Upper lobe of left lung (tissue), 6 donors: ENCODE data around the gene SLCO4A1. TPM values are rescaled to one million over a fixed set of nuclear protein-coding genes. Genes with fewer than 3 reads are reported as not detected.
A peak's percentile ranks its signal among the peaks of the same experiment; 100 is the strongest.

Experiments used
- ATAC-seq, 2 donors: fragments of 200-7000 bp; cut with Tn5 transposase; one replicate each; pipeline ENCODE4 v1.9.1; 2022; ENCODE audit warnings: mild to moderate bottlenecking in 2 of 2, moderate library complexity in 2 of 2; ENCODE audit not compliant: low FRiP score in 2 of 2
- DNase-seq, 2 donors: peaks; one replicate each; pipeline ENCODE4 v3.0.0-alpha.2; 2019 to 2020
- H3K27ac ChIP-seq, 4 donors: fragments of 200-600 bp; sonication (generic); one replicate each; pipeline ENCODE4 v1.5.1; 2016 to 2019
- H3K27me3 ChIP-seq, 4 donors: fragments of 200-600 bp; sonication (generic); one replicate each; pipeline ENCODE4 v1.5.1; 2017 to 2019
- H3K36me3 ChIP-seq, 4 donors: fragments of 200-600 bp; sonication (generic); one replicate each; pipeline ENCODE4 v1.5.1; 2016 to 2019
- H3K4me1 ChIP-seq, 4 donors: fragments of 200-600 bp; sonication (generic); one replicate each; pipeline ENCODE4 v1.5.1; 2018 to 2019
- H3K4me3 ChIP-seq, 4 donors: fragments of 200-600 bp; sonication (generic); one replicate each; pipeline ENCODE4 v1.5.1; 2017 to 2019; ENCODE audit warnings: mild to moderate bottlenecking in 2 of 4, moderate library complexity in 1 of 4
- H3K9me3 ChIP-seq, 4 donors: fragments of 200-600 bp; sonication (generic); one replicate each; pipeline ENCODE4 v1.5.1; 2018 to 2019
- CTCF ChIP-seq, 6 experiments: fragments of 450-650 bp in 4 of 6; fragments of 200-600 bp in 2 of 6; sonication (generic) in 2 of 6; IDR thresholded peaks; one replicate each; pipeline ENCODE4 v1.5.1; 2016 to 2019; ENCODE audit warnings: antibody characterized with exemption in 6 of 6
- EP300 ChIP-seq, 4 donors: sonication (generic); formaldehyde crosslinking; IDR thresholded peaks; one replicate each; pipeline ENCODE4 v1.5.1; 2017; ENCODE audit warnings: antibody characterized with exemption in 4 of 4, control low read depth in 2 of 4
- POLR2A ChIP-seq, 4 donors: fragments of 450-650 bp; IDR thresholded peaks; one replicate each; pipeline ENCODE4 v1.5.1; 2016 to 2017; ENCODE audit warnings: antibody characterized with exemption in 4 of 4, mild to moderate bottlenecking in 2 of 4
- POLR2AphosphoS5 ChIP-seq, 2 donors: sonication (generic); formaldehyde crosslinking; IDR thresholded peaks; one replicate each; pipeline ENCODE4 v1.5.1; 2017; ENCODE audit warnings: antibody characterized with exemption in 2 of 2
- WGBS, 2 donors: methylation state at CpG; one replicate each; pipeline ENCODE4 v1.1.5; 2017 to 2018; 5-methylcytosine and 5-hydroxymethylcytosine counted together
- total RNA-seq, 6 donors: library from RNA; depleted of rRNA in 4 of 6; stranded (reverse); fragments of >200 nt in 4 of 6; gene quantifications; one replicate each; pipeline versions ENCODE4 v1.1.0 to v1.2.1, GENCODE V29; 2016 to 2021
- donor health status: DM: no; HTN: no; CAD: no; lungs with moderate emphysema.
- donor health status: DM: no; HTN: yes; CAD: no; lungs with severe emphysema.

Gene SLCO4A1
- total RNA-seq, 6 donors from 2014 or later = 39.9 to 86.7 (median 49.1) TPM

- no peaks in the 10 kb centered on the region for H3K36me3 ChIP-seq
- H3K27me3 ChIP-seq = peaks cover 0 to 42% (median 20%) of the 10 kb centered on the region in 4 donors
- no peak overlapping the region for H3K4me3 ChIP-seq
- no peak overlapping the region for H3K27ac ChIP-seq
- TF ChIP-seq EP300 (IDR thresholded peaks at IDR 0.05) = no peak
- TF ChIP-seq POLR2A (IDR thresholded peaks at IDR 0.05) = no peak
- TF ChIP-seq CTCF (IDR thresholded peaks at IDR 0.05) = no peak
- TF ChIP-seq POLR2AphosphoS5 (IDR thresholded peaks at IDR 0.05) = no peak
- peaks cover 10 to 34% (median 14%) of the 10 kb centered on the region in 4 donors for H3K4me1 ChIP-seq
- ATAC-seq (no peak), DNase-seq (peak in 1 of 2 donors; percentile 42)
- H3K9me3 ChIP-seq = no peaks in the 10 kb centered on the region
- WGBS, 2 donors = 86 to 90% methylated on average over 11 to 12 of the region's 12 CpGs
These were observed 64.0 kb downstream of the SLCO4A1 start for GRCh38 chr20:62706344-62706743.

- Histone ChIP-seq H3K27me3 (peaks cover 0 to 42% (median 20%) of the 10 kb centered on the region in 4 donors), H3K4me1 (peaks cover 10 to 34% (median 14%) of the 10 kb centered on the region in 4 donors)
These were observed 64.6 kb downstream of the SLCO4A1 start for GRCh38 chr20:62706857-62707256.

GRCh38 chr20:62707276-62707920 is 65.1 kb downstream of the SLCO4A1 start:
- no peaks in the 10 kb centered on the region for H3K9me3 ChIP-seq
- peaks cover 0 to 42% (median 20%) of the 10 kb centered on the region in 4 donors for H3K27me3 ChIP-seq
- peak in 1 of 2 donors; percentile 51 for DNase-seq
- H3K27ac ChIP-seq = no peak overlapping the region
- H3K4me1 ChIP-seq = peaks cover 10 to 34% (median 14%) of the 10 kb centered on the region in 4 donors
- H3K4me3 ChIP-seq = no peak overlapping the region
- TF ChIP-seq EP300 (IDR thresholded peaks at IDR 0.05) (no peak), CTCF (IDR thresholded peaks at IDR 0.05) (no peak), POLR2A (IDR thresholded peaks at IDR 0.05) (no peak), POLR2AphosphoS5 (IDR thresholded peaks at IDR 0.05) (no peak)
- H3K36me3 ChIP-seq = no peaks in the 10 kb centered on the region
- no peak for ATAC-seq
- WGBS, 2 donors = 62 to 78% methylated on average over 7 to 15 of the region's 16 CpGs

More at GRCh38 chr20:62706857-62707256, 64.6 kb downstream of the SLCO4A1 start:
- WGBS, 2 donors = 76 to 83% methylated on average over 12 of the region's 12 CpGs
- no peak for TF ChIP-seq POLR2AphosphoS5 (IDR thresholded peaks at IDR 0.05)
- TF ChIP-seq POLR2A (IDR thresholded peaks at IDR 0.05) = no peak
- no peak for TF ChIP-seq EP300 (IDR thresholded peaks at IDR 0.05)
- no peak for TF ChIP-seq CTCF (IDR thresholded peaks at IDR 0.05)
- H3K27ac ChIP-seq = no peak overlapping the region
- DNase-seq = no peak
- no peak for ATAC-seq
- H3K36me3 ChIP-seq = no peaks in the 10 kb centered on the region
- H3K4me3 ChIP-seq = no peak overlapping the region
- H3K9me3 ChIP-seq = no peaks in the 10 kb centered on the region

GRCh38 chr20:62707921-62708521 is 65.7 kb downstream of the SLCO4A1 start:
- TF ChIP-seq CTCF (IDR thresholded peaks at IDR 0.05) = peak in 1 of 6 experiments; percentile 21
- no peak for TF ChIP-seq POLR2A (IDR thresholded peaks at IDR 0.05)
- TF ChIP-seq POLR2AphosphoS5 (IDR thresholded peaks at IDR 0.05) = no peak
- peak overlapping the region in 2 of 4 donors; percentile 25 to 32 for H3K4me3 ChIP-seq
- no peak overlapping the region for H3K27ac ChIP-seq
- no peaks in the 10 kb centered on the region for H3K9me3 ChIP-seq
- H3K36me3 ChIP-seq = no peaks in the 10 kb centered on the region
- H3K4me1 ChIP-seq = peaks cover 10 to 32% (median 14%) of the 10 kb centered on the region in 4 donors
- DNase-seq (peak in 1 of 2 donors; percentile 54), ATAC-seq (no peak)
- WGBS, 2 donors = 7 to 12% methylated on average over 6 to 20 of the region's 20 CpGs
- peaks cover 0 to 42% (median 20%) of the 10 kb centered on the region in 4 donors for H3K27me3 ChIP-seq
